Activated CD4-positive, CD25-positive, alpha-beta regulatory T cell treated with anti-CD3 and anti-CD28 coated beads, Interleukin-2, amount 50 U/mL, for 16 hours (primary cell): ENCODE data around the gene XPC.
"Not testable (repeated sequence)": the region's sequence is repeated elsewhere in the genome, so short reads cannot be mapped to it uniquely, and the experiment has no call there.

Source experiments
- DNase-seq: peaks from one replicate; pipeline ENCODE4 v3.0.0-alpha.2; 2020; ENCODE audit warnings: low read depth, low spot score

The XPC gene

GRCh38 chr3:14120921-14121448 is 57.4 kb downstream of the XPC start:
- not testable (repeated sequence) for DNase-seq

- no peak for DNase-seq
Measured at GRCh38 chr3:14120111-14120920, 58.1 kb downstream of the XPC start.

- no peak for DNase-seq
Measured at GRCh38 chr3:14119651-14120050, 58.8 kb downstream of the XPC start.

GRCh38 chr3:14118400-14119381 is 59.7 kb downstream of the XPC start:
- DNase-seq = no peak

GRCh38 chr3:14117468-14118399 is 60.7 kb downstream of the XPC start:
- no peak for DNase-seq

- no peak for DNase-seq
Measured at GRCh38 chr3:14113965-14114635, 64.3 kb downstream of the XPC start.

- no peak for DNase-seq
Measured at GRCh38 chr3:14110699-14111098, 67.7 kb downstream of the XPC start.

- DNase-seq = not testable (repeated sequence)
Measured at GRCh38 chr3:14109821-14110220, 68.6 kb downstream of the XPC start.

GRCh38 chr3:14097616-14098391 is 80.6 kb downstream of the XPC start:
- no peak for DNase-seq

GRCh38 chr3:14096742-14097141 is 81.7 kb downstream of the XPC start:
- DNase-seq = no peak
